H1 (cell line): ENCODE measurements around the gene TMEM266. TPM values are rescaled to one million over a fixed set of nuclear protein-coding genes. Genes with fewer than 3 reads are reported as not detected.

ENCODE experiments used
- CTCF ChIA-PET: fragments of 300-600 bp; sonication (Branson Sonifier 250); formaldehyde crosslinking; loops from one replicate; lab custom pipeline; 2021; ENCODE audit not compliant: partially characterized antibody; lab: Charles Lee
- POLR2A ChIA-PET: fragments of 300-600 bp; sonication (Branson Sonifier 250); formaldehyde crosslinking; loops from one replicate; lab custom pipeline; 2021; ENCODE audit warnings: inconsistent platforms; ENCODE audit not compliant: partially characterized antibody; lab: Charles Lee
- DNase-seq, 2 experiments: peaks; one replicate each; pipeline versions ENCODE4 v3.0.0 to v3.0.0-alpha.2; 2010 to 2022; ENCODE audit warnings: low spot score in 2 of 2, low read depth in 1 of 2, mixed read lengths in 1 of 2
- FAIRE-seq: peaks from 2 replicates; lab custom pipeline; 2011; peaks lifted over from hg19 to GRCh38; lab: Jason Lieb, UNC
- H2AFZ ChIP-seq: 2 replicates; pipeline ENCODE4 v1.8.1; 2012; ENCODE audit warnings: low read length, inconsistent platforms
- H2AK5ac ChIP-seq: 2 replicates; pipeline ENCODE4 v1.6.1; 2013; ENCODE audit warnings: low read depth, low read length
- H2BK120ac ChIP-seq: replicated peaks from 2 replicates; pipeline ENCODE3; 2013; ENCODE audit warnings: low read depth, low read length, inconsistent platforms
- H2BK12ac ChIP-seq: 2 replicates; pipeline ENCODE4 v1.6.1; 2013; ENCODE audit warnings: low read depth, low read length
- H2BK15ac ChIP-seq: 2 replicates; pipeline ENCODE4 v1.6.1; 2013; ENCODE audit warnings: low read length
- H2BK20ac ChIP-seq: 2 replicates; pipeline ENCODE4 v1.6.1; 2013; ENCODE audit warnings: low read length
- H2BK5ac ChIP-seq: 2 replicates; pipeline ENCODE4 v1.6.1; 2013; ENCODE audit warnings: low read depth, low read length
- H3K14ac ChIP-seq: 2 replicates; pipeline ENCODE4 v1.6.1; 2013; ENCODE audit warnings: inconsistent platforms; ENCODE audit not compliant: insufficient read length
- H3K18ac ChIP-seq: 2 replicates; pipeline ENCODE4 v1.6.1; 2013; ENCODE audit warnings: low read length; ENCODE audit errors: extremely low read depth
- H3K23ac ChIP-seq: 2 replicates; pipeline ENCODE4 v1.6.1; 2013; ENCODE audit warnings: inconsistent platforms; ENCODE audit not compliant: insufficient read length
- H3K23me2 ChIP-seq: 2 replicates; pipeline ENCODE4 v1.6.1; 2013; ENCODE audit warnings: low read depth, low read length
- H3K27ac ChIP-seq: 2 replicates; pipeline ENCODE4 v1.6.1; 2011; ENCODE audit warnings: low read depth, low read length, inconsistent platforms
- H3K27me3 ChIP-seq, 4 experiments: replicated peaks in 1 of 4; 1 replicate in 1 of 4; 2 replicates in 3 of 4; pipeline versions ENCODE4 v1.6.1 to v1.8.1; 2011 to 2013; ENCODE audit warnings: low read length in 3 of 4, mild to moderate bottlenecking in 3 of 4, inconsistent platforms in 2 of 4, mixed read lengths in 2 of 4, moderate library complexity in 1 of 4; ENCODE audit not compliant: control insufficient read depth in 3 of 4, insufficient read depth in 3 of 4; ENCODE audit errors: extremely low read depth in 1 of 4
- H3K36me3 ChIP-seq, 4 experiments: 2 replicates each; pipeline versions ENCODE4 v1.6.1 to v1.8.1; 2011 to 2013; ENCODE audit warnings: mild to moderate bottlenecking in 4 of 4, low read length in 3 of 4, moderate library complexity in 2 of 4, control low read depth in 1 of 4, inconsistent platforms in 1 of 4; ENCODE audit not compliant: insufficient read depth in 4 of 4, control insufficient read depth in 2 of 4
- H3K4ac ChIP-seq: replicated peaks from 2 replicates; pipeline ENCODE3; 2013; ENCODE audit warnings: low read length, low read depth, mixed read lengths, inconsistent platforms; ENCODE audit not compliant: insufficient read length
- H3K4me1 ChIP-seq, 4 experiments: replicated peaks in 1 of 4; 1 replicate in 1 of 4; 2 replicates in 3 of 4; pipeline versions ENCODE4 v1.6.1 to v1.8.1; 2011 to 2013; ENCODE audit warnings: low read length in 3 of 4, inconsistent platforms in 2 of 4, mixed read lengths in 1 of 4; ENCODE audit not compliant: insufficient read depth in 4 of 4, control insufficient read depth in 3 of 4
- H3K4me2 ChIP-seq, 2 experiments: 2 replicates each; pipeline versions ENCODE4 v1.6.1 to v1.8.1; 2011 to 2013; ENCODE audit warnings: low read depth in 2 of 2, low read length in 2 of 2, control low read depth in 1 of 2, inconsistent platforms in 1 of 2, mild to moderate bottlenecking in 1 of 2; ENCODE audit not compliant: insufficient read depth in 1 of 2
- H3K4me3 ChIP-seq, 4 experiments: fragments of 200-600, 300-600 bp in 1 of 4; sonication (generic), shearing (Covaris generic), sonication (Bioruptor Twin) in 1 of 4; 2 replicates each; pipeline versions ENCODE4 v1.5.1 to v1.8.1; 2011 to 2016; ENCODE audit warnings: low read length in 4 of 4, low read depth in 3 of 4, control low read depth in 2 of 4, inconsistent platforms in 2 of 4, mild to moderate bottlenecking in 2 of 4, mixed read lengths in 1 of 4, moderate library complexity in 1 of 4; ENCODE audit not compliant: insufficient read depth in 2 of 4; ENCODE audit errors: extremely low read depth in 1 of 4
- H3K56ac ChIP-seq: replicated peaks from 2 replicates; pipeline ENCODE3; 2013; ENCODE audit warnings: low read depth, mild to moderate bottlenecking, mixed read lengths, low read length, inconsistent platforms; ENCODE audit not compliant: insufficient read length
- H3K79me1 ChIP-seq: 2 replicates; pipeline ENCODE4 v1.6.1; 2013; ENCODE audit warnings: low read depth, low read length, control low read depth
- H3K79me2 ChIP-seq, 2 experiments: 2 replicates each; pipeline versions ENCODE4 v1.6.1 to v1.8.1; 2012 to 2013; ENCODE audit warnings: low read length in 2 of 2, mild to moderate bottlenecking in 2 of 2, inconsistent platforms in 1 of 2; ENCODE audit not compliant: insufficient read depth in 2 of 2, control insufficient read depth in 1 of 2
- H3K9ac ChIP-seq, 4 experiments: replicated peaks in 1 of 4; 1 replicate in 1 of 4; 2 replicates in 3 of 4; pipeline versions ENCODE4 v1.6.1 to v1.8.1; 2011 to 2013; ENCODE audit warnings: low read depth in 3 of 4, low read length in 3 of 4, control low read depth in 2 of 4, mild to moderate bottlenecking in 2 of 4, moderate library complexity in 2 of 4, inconsistent platforms in 1 of 4; ENCODE audit errors: extremely low read depth in 1 of 4
- H3K9me3 ChIP-seq, 2 experiments: 2 replicates each; pipeline versions ENCODE4 v1.6.1 to v1.8.1; 2012 to 2013; ENCODE audit warnings: mild to moderate bottlenecking in 2 of 2, moderate library complexity in 2 of 2, control low read depth in 1 of 2, inconsistent platforms in 1 of 2, low read depth in 1 of 2, low read length in 1 of 2, mixed read lengths in 1 of 2; ENCODE audit not compliant: insufficient read depth in 2 of 2
- H4K20me1 ChIP-seq, 2 experiments: replicated peaks in 1 of 2; 2 replicates each; pipeline versions ENCODE3 to v1.8.1; 2011 to 2013; ENCODE audit warnings: inconsistent platforms in 2 of 2, low read length in 2 of 2, mild to moderate bottlenecking in 1 of 2; ENCODE audit not compliant: insufficient read depth in 2 of 2, control insufficient read depth in 1 of 2
- H4K5ac ChIP-seq: 2 replicates; pipeline ENCODE4 v1.6.1; 2013; ENCODE audit warnings: low read length, low read depth, mixed read lengths, inconsistent platforms; ENCODE audit not compliant: insufficient read length
- H4K8ac ChIP-seq: 2 replicates; pipeline ENCODE4 v1.8.0; 2013; ENCODE audit warnings: mild to moderate bottlenecking, moderate library complexity, low read length, inconsistent platforms; ENCODE audit not compliant: insufficient read depth; ENCODE audit errors: extremely low read depth
- H4K91ac ChIP-seq: replicated peaks from 2 replicates; pipeline ENCODE3; 2013; ENCODE audit warnings: low read length, mixed read lengths, inconsistent platforms; ENCODE audit not compliant: insufficient read length
- GABPA ChIP-seq: IDR thresholded peaks from 2 replicates; pipeline ENCODE4 v1.6.1; 2011; ENCODE audit warnings: mild to moderate bottlenecking, low read length, moderate library complexity, borderline replicate concordance; ENCODE audit not compliant: insufficient read depth
- WGBS, 2 experiments: shearing (Covaris generic) in 1 of 2; methylation state at CpG; one replicate each; pipeline versions ENCODE4 v1.1.6 to v1.1.7; 2013 to 2015; ENCODE audit warnings: low lambda C conversion rate in 2 of 2, mixed read lengths in 2 of 2, inconsistent platforms in 1 of 2, low coverage in 1 of 2, missing lambda C conversion rate in 1 of 2; ENCODE audit not compliant: insufficient replicate concordance in 2 of 2, insufficient coverage in 1 of 2, insufficient read length in 1 of 2; ENCODE audit errors: extremely low coverage in 1 of 2, missing lambda C conversion rate in 1 of 2; 5-methylcytosine and 5-hydroxymethylcytosine counted together
- polyA plus RNA-seq, 7 experiments: library from polyadenylated mRNA; depleted of rRNA in 3 of 7; stranded (reverse) in 5 of 7; unstranded in 2 of 7; fragments of >200 nt in 5 of 7; fragments of 200-250 nt in 2 of 7; gene quantifications; 1 replicate in 5 of 7; 2 replicates in 1 of 7; 4 replicates in 1 of 7; pipeline versions ENCODE4 v1.2.1 to v1.2.3, GENCODE V29; 2011 to 2013; ENCODE audit warnings: missing spikeins in 2 of 7, mixed read lengths in 2 of 7
- total RNA-seq: library from RNA; stranded (reverse); fragmentation: NEBNext Ultra II Directional; extraction: Animal tissue kit (Norgen Biotek cat#: 25700); gene quantifications from 2 replicates; pipeline ENCODE4 v1.2.1, GENCODE V29; 2021

TMEM266 gene
- total and polyA plus RNA-seq, 2 of the 8 experiments (the other 6 are each of a cell fraction or from before 2014, with no cell fraction given): 2.6 TPM

- Histone ChIP-seq H2AFZ (no peak overlapping the region), H3K9me3 (no peaks in the 10 kb centered on the region), H3K4ac (no peak overlapping the region), H3K9ac (no peak overlapping the region), H4K5ac (no peak overlapping the region), H3K23me2 (no peaks in the 10 kb centered on the region), H3K79me1 (no peaks in the 10 kb centered on the region), H3K4me1 (peaks cover 0 to 20% (median 6%) of the 10 kb centered on the region in 4 experiments; a peak in 4 of 7 replicates), H3K79me2 (no peaks in the 10 kb centered on the region), H3K4me3 (no peak overlapping the region), H3K18ac (no peak overlapping the region), H3K4me2 (no peak overlapping the region), H4K8ac (no peak overlapping the region; the same call in 1 of the 2 replicates), H2BK5ac (no peak overlapping the region), H3K23ac (no peak overlapping the region), H2BK15ac (no peak overlapping the region), H3K36me3 (no peaks in the 10 kb centered on the region), H2AK5ac (no peak overlapping the region), H2BK12ac (no peak overlapping the region), H3K27me3 (no peaks in the 10 kb centered on the region; a peak in 1 of 7 replicates), H2BK20ac (no peak overlapping the region), H4K91ac (no peak overlapping the region), H3K56ac (no peak overlapping the region), H3K14ac (no peak overlapping the region), H4K20me1 (no peaks in the 10 kb centered on the region), H2BK120ac (no peak overlapping the region), H3K27ac (no peak overlapping the region)
- FAIRE-seq (no peak), DNase-seq (no peak)
- ChIA-PET CTCF (interaction anchor here (1.2 to 9.1 kb wide), 5 partner anchors 12 to 136 kb away, joined by 3 to 130 read pairs (median 6); partner anchors contain the start of gene ISL2), POLR2A (no interaction called here)
- WGBS, 2 experiments: 78% methylated on average over 8 of the region's 8 CpGs; no CpG with 5 or more reads in 1 of the 2 experiments
- TF ChIP-seq GABPA: no peak
Observed at GRCh38 chr15:76197703-76198455, 138.1 kb downstream of the TMEM266 start.
